NOMO-1 treated with dmso at 0.1 percent for 144 hours (cell line): Measurements from ENCODE around the gene ZFAND2B.

Source experiments
- DNase-seq: peaks from one replicate; lab custom pipeline; 2025; ENCODE audit not compliant: unreplicated experiment; lab: John Stamatoyannopoulos, UW

ZFAND2B gene

DNA sequence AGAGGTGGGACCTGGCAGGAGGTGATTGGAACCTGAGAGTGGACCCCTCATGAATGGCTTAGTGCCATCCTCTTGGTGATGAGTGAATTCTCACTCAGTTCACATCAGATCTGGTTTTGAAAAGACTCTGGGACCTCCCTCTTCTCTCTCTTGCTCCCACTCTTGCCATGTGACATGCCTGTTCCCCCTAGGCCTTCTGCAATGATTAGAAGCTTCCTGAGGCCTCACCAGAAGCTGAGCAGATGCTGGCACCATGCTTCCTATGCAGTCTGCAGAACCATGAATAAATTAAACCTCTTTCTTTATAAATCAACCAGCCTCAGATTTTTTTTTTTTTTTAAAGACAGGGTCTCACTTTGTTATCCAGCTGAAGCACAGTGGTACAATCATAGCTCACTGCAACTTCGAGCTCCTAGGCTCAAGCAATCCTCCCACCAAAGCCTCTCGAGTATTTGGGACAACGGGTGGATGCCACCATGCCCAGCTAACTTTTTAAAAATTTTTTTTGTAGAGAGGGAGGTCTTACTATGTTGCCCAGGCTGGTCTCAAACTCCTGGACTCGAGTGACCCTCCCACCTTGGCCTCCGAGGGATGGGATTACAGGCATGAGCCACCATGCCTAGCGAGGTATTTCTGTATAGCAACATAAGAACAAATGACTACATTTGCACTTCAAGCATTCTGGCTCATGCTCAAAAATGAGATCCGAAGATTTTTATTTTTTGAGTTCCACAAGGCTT is 2.0 kb upstream of the ZFAND2B start:
- no peak for DNase-seq

DNA sequence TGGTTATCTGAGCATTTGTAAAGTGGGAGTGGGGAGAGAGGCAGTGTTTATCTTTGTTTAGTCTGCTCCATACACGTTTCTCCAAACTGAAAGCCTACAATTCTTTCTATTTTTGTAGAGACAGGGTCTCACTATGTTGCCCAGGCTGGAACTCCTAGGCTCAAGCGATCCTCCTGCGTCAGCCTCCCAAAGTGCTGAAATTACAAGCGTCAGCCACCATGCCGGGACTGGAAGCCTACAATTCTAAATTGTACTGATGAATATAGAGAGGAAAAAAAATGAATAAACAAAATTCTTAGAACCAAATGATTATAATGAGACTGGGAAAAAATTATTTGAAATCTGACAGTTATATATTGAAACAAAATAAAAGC is 1.4 kb upstream of the ZFAND2B start:
- no peak for DNase-seq

DNA sequence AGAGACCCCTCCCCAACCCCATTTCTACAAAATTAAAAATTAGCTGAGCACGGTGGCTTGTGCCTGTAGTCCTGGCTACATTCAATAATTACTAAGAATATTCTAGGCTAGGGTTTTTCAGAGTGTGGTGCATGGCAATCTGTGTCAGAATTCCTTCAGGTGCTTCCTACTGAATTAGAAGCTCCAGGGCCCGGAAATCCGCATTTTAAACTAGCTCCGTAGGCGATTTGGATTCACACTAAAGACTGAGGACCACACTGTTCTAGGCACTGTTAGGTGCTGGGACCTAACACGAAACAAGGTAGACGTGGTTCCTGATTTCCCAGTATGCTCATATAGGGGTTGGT is 628 bp upstream of the ZFAND2B start:
- no peak for DNase-seq

DNA sequence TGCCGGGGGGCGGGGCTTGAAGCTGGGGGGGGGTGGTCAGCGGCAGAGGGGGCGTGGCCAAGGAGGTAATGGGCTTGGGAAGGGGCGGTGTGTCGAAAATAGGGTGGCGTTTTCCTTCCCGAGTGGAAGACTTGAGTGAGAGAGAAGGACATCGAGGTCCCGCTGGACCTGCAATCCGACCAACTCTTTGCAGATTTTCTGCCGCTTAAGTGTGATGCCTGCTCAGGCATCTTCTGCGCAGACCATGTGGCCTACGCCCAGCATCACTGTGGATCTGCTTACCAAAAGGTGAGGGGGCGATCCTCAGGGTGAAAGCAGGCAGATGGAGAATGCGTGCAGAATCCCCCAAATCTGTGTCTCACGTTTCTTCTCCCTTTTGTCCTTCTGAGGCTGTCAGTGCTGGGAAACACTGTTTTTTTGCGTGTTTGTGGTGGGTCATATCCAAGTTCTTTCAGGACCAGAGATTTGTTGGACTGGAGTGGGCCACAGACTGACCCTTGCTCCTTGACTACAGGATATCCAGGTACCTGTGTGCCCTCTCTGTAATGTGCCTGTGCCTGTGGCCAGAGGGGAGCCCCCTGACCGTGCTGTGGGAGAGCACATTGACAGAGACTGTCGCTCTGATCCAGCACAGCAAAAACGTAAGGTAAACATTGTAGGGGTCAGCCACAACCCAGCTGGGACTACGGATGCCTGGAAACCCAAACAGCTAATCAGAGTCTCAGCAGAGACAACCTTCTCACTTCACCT is 727 bp downstream of the ZFAND2B start:
- DNase-seq, result no peak

DNA sequence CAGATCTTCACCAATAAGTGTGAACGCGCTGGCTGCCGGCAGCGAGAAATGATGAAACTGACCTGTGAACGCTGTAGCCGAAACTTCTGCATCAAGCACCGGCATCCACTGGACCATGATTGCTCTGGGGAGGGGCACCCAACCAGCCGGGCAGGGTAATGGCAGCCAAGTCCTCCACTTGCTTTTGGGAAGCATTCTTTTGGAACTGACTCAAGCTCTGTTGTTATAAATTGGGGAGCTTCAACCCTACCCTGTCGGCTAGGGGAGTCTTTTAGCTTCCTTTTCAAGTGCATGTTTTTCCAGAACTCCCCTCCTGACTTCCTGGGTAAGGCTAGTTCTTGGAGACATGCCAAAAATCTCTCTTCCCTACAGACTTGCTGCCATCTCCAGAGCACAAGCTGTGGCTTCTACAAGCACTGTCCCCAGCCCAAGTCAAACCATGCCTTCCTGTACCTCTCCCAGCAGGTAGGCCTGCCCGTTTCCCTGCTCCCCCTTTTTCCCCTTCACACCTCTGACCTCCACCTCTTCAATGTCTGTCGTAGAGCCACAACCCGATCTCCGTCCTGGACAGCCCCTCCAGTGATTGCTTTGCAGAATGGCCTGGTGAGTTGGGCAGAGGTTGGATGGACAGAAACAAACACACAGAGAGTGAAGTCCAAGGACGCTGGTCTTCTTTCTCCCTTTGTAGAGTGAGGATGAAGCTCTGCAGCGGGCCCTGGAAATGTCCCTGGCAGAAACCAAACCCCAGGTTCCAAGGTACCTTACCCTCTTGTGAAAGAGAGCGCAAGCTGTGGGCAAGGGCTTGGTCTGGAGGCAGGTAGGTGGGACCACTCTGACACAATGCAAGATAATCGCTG is 1.5 kb downstream of the ZFAND2B start:
- DNase-seq, result no peak

DNA sequence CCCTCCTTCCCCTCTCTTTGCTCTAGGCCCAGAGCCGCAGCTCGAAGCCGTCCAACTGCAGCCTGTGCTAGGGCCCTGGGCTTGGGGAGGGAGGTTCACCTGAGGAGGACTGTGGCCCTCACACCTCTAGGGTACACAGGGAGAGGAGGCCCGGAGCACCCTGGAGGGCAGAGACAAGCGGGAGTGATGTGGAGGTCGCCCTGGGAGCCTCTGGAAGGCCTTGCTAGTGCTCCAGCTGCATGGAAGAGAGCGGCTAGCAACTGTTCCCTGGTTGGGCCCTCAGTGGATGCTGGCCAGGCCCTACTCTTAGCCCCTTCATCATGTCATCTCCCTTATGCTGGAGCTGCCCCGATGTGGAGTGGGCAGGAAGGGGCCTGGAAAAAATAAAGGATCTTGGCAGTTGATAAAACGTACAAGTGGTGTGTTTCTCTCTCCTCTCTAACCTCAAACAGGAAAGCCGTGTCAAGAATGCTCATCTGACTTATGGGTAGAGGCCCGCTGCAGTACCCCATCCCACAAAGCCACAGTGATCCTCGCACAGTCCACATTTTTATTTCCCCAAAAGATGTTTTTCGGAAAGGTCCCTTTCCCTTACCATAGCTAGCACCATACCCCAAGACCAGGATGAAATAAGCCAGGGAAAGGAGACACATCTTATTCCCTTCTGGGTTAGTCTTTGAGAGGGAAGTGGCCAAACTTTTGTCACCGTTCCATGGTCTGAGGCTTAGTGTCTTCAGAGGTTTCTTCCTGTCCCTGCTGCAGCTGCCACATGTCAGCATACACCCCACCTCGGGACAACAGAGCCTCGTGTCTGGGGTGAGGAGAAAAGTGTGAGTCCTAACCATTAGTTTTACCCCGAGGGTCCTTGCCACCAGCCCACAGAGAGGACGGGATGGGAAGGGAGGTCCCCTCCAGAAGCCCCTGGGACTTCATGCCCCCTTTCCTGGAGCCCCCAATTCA is 2.9 kb downstream of the ZFAND2B start:
- no peak for DNase-seq

DNA sequence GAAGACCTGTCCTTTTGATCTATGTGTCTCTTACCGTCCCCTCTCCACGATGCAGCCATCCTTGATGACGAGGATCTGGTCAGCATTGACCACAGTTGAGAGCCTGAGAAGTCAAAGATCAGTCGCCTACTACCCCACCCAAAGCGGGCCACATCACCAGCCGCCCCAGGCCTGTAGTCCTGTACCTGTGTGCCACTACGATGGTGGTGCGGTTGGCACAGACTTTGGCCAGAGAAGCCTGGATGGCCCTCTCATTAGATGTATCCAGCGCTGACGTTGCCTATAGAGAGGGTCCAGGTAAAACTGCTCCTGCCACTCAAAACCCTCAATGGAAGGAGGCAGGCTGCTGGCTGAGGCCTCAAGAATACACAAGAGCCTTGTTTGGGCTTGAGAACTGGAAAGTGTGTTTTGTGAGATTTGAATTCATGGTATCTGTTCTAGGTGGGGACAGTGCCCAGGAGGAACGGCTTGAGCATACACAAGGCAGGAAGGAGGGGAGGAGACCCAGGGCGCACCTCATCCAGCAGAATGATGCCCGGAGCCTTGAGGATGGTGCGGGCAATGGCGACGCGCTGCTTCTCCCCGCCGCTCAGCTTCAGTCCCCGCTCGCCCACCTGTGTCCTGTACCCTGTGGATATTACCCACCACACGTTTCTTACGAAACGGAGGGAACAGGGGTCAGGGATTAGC is 3.8 kb downstream of the ZFAND2B start:
- DNase-seq, result no peak

DNA sequence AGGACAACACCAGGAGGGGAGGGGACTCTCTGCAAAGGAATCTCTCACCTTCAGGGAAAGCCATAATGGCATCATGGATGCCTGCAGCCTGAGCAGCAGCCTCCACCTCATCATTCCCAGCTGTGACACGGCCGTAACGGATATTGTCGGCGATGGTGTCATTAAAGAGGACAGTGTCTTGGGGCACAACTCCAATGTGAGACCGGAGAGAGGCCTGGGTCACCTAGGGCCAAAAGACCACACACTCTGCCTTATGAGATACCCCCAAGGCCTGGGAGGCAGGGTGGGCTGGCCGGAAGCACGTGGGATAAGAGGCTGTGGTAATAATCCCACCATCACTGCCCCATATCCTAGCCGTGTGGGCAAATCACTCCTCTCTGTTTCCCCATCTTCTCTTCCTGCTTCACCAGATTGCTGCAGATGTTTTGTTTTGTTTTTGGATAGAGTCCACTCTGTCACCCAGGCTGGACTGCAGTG is 4.3 kb downstream of the ZFAND2B start:
- DNase-seq, result no peak

DNA sequence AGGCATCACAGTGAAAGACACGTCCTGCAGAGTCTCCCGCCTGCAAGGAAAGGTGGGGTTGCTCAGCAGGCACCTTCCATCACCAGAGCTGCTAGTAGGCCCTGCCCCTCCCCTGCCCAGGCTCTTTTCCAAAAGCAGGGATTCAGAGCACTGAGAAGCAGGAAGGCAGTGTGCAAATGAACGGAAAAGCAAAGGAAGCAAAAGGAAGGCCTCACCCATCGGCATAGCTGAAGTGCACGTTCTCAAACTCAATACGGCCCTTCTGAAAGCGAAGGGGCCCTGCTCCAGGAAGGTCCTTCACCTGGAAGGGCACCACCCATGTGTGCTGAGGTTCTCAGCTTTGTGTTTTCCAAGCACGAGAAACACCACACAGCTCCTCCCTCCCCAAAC is 6.4 kb downstream of the ZFAND2B start:
- no peak for DNase-seq

DNA sequence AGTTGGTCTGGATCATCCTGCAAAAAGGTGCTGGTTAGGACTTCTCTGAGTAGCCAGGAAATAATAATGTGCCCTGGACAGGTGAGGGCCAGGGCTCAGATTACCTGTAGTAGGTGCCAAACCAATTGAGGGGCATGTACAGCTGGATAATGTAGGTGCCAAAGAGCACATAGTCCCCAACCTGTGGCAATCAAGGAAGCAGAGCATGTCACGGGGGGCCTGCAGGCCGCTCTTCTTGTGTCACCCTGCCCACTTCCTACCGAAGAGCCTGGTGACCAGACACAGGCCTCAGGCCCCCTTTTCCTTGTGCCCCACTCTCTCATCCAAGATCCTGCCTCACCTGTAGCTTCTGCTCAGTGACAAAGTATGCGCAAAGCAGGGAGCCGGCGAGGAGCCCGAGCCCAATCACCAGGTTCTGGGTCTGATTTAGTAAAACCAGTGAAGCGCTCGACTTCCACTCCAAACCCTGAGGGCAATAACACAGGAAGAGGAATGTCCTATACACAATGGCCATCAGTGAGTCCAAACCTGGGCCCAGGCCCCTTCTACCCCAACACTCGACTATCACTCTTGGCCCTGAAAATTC is 7.0 kb downstream of the ZFAND2B start:
- no peak for DNase-seq

DNA sequence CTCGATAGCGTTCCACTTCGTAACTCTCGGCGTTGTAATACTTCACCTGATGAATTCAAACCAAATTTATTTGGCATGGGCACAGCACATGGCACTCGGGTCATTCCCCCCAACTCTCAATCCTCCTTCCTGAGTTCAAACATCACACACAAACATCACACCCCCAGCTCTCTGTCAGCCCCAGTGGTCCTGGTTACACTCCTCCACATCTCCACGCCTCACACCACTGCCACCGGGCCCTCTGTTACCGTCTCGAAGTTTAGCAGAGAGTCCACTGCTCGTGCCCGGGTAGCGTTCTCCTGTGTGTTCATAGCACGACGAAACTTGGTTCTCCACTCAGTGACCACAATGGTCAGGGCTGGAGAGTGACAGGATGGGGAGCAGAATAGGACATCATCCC is 7.6 kb downstream of the ZFAND2B start:
- no peak for DNase-seq

DNA sequence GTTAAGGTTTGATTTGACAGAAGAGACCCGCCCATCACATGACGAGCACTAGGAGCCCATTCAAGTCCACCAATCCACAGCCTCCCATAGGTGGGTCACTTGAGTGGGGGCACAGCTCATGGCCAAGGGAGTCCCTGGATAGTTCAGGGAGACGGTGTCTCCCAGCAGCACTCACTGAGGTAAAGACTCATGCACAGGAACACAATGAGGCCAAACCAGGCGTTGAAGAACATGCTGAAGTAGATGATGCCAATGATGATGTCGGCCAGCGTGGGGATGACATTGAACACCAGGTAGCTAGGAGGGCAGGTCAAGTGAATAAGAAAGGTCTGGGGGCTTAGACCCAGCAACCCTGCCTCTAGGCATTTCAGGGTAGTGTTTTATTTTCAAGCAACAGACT is 8.2 kb downstream of the ZFAND2B start:
- no peak for DNase-seq

DNA sequence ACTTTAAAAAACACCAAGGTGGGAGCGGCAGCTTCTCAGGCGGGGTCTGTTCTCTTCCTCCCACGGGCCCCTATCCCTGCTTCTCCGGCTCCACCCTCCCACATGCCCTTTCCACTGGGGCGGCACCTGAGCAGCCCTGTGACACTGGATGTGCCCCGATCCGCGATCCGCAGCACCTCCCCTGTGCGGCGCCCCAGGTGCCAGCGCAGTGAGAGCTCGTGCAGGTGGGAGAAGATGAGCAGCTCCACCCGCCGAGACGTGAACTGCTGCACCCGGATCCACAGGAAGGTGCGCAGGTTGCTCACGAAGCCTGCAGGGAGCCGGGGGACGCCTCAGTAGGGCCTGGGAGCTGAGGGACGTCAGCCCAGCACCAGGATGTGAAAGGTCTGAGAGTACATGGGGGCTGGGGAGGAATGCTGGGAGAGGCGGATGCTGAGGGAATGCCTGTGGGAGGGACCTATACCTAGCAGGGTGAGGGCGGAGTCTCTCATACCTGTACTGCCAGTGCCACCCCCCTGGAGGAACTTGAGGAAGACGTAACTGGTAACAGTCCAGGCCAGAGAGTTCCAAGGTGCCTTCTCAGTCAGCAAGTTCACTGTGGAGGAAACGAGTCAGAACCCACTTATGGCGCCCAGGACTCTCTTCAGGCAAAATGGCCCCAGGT is 9.4 kb downstream of the ZFAND2B start:
- DNase-seq, result no peak

DNA sequence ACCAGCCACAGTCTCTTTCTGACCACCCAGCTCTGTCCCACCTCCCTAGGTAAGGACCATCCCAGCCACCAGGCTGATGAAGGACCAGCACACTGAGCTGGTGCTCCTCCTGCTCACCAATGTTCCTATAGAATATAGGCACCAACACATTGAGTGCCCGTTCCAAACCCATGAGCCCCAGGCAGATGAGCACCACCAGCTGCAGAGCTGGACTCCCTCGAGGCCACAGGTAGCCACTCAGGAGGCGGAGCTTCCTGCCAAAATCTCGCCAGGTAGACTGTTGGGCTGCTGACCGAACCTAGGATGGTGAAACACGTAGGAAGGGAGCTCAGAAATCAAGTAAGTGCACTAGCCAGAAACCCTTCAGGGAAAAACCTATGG is 9.9 kb downstream of the ZFAND2B start:
- DNase-seq, result no peak

DNA sequence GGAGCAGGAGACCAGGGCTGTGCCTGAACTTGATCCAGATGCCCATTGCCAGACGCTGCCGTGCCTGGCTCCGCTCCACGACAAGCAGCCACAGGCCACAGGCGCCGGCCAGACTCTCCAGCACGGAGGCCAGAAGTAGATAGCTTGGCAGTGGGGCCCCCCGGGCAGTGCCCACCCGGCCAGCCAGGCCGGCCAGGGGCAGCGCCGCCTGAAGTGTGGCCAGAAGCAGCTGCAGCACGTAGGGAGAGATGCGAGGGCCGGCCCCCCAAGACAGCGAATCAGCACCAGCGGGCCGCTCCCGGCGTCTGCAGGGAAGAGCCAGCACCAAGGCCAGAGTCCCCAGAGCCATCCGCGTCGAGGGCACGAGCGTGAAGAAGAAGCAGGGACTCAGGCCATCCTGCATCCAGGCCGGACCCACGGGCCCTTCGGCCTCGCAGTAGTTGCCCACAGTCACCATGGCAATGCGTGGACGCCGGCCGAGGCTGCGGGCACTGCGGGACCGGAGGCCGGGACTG is 11.7 kb downstream of the ZFAND2B start:
- no peak for DNase-seq

DNA sequence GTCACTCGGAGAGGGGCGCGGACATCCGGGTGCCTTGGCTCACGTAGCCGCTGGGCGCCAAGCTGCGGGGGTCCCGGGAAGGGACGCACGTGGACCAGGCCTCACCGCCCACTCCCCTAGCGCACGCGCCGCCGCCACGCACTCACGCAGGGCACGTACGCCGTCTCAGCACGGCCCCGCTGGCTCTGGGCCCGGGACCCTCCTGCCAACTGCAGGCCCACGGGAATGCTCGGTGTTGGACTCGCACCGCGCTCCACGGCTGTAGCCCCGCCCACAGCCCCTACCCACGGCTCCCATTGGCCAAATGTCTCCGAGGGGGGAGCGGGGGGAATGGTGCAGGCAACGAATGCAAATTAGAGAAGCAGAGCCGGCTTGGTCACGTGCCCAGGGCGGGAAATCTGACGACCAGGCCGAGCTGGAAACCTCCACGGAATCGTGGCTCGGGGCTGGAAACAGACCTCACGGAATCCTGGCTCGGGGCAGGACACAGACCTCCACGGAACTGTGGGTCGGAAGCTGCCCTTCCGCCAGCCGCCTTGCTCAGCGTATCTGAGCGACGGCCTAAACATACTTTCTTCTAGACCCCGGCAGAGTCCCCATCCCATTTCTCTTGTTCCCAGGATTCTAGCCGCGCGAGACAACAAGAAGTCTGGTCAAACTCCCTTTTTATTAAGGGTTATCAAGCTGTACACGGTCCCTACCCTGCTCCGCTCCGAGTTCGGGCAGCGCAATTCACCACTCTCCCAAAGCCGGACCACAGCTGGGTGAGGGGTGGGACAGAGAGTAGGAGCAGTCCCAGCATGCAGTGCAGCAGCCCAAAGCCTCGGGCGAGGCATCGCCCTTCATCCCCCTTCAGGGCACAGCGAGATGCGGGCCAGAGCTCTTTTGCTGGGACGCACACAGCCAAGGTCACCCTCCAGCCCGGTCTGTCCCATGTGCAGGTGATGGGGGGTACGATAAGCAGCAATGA is 12.4 kb downstream of the ZFAND2B start, which contains the start of gene ABCB6:
Gene ABCB6, minus strand, starts transcription at position 227 of the 970 bp plus-strand sequence. CDS start 285 bp downstream, outside the sequence.
- DNase-seq, result no peak

DNA sequence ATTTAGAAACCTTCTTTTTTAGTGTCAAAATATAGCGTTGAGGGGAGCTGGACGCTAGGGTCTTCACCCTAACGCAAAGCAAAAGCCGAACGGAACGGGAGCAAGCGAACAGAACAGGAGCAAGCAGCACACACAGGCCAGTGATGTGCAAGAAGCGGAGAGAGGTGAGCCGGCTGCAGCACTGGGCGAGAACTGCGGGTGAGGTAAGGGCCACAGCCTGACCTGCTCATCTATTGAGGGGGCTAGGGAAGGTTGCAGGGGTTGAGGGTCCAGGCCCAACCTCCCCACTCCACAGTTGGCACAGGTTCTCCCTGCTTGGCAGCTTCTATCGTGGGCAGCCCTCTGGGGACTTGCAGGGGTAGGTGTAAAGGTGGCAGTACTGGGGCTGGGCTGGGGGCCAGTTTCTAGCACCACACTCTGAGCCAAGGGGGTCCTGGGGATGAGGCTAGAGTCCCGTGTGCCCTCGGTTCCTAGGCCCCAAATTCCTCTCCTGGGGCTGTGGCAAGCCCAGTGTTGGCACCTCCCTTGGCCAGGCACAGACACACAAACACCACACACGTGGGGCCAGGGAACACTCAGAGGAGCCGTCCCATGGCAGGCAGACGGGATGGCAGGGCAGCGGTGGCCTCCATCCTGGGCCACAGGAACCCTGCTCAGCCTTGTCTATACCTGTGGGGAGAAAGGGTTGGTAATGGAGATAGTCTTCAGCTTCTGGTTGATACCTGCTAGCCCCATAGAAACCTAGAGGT is 13.4 kb downstream of the ZFAND2B start:
- no peak for DNase-seq
